NOMO-1 (cell line): ENCODE data around the gene THADA.
A peak's percentile ranks its signal among the peaks of the same experiment; 100 is the strongest.

ENCODE experiments used
- DNase-seq, 2 experiments: peaks; one replicate each; lab custom pipeline; 2025; ENCODE audit not compliant: unreplicated experiment in 2 of 2; lab: John Stamatoyannopoulos, UW

THADA gene

DNA sequence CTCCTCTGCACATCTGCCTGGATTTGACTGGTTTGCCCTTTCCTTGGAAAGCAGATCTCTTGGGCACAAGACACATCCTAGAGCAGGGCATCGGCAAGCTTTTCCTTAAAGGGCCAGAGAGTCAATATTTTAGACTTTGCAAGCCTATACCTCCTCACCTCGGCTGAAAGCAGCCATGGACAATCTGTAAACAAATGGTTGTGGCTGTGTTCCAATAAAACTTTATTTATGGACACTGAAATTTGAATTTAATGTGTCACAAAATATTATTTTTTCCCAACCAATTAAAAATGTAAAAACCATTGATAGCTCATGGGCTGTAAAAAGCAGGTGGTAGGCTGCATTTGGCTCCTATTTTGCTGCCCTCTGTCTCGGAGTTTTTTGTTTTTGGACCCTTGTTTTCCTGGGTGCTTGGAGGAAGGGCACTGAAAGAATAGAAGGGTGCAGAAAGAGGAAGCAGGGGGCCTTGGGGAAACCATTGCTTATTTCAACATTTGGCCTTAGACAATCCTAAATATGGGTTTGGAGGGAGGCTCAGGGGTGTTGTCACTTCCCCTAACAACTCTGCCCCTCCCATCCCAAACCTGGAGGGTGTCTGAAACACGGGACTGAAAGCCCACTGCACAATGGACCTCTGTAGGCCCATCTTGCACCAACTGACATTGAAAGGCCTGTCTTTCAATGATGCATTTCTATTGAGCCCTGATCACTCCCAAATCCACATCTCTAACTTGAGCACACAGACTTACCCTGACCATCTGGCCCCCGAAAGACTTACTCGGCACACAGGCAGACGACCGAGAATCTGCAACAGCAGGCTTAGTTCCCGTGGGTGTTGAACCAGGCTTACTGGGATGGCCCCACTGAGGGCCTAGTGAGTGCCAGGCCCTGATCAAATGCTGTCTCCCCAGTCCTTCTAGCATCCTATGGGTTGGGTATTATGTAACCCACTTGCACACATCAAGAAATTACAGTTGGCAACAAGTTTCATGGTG lies 362.3 kb downstream of the THADA start:
- peak; percentile 82 to 83 for DNase-seq

DNA sequence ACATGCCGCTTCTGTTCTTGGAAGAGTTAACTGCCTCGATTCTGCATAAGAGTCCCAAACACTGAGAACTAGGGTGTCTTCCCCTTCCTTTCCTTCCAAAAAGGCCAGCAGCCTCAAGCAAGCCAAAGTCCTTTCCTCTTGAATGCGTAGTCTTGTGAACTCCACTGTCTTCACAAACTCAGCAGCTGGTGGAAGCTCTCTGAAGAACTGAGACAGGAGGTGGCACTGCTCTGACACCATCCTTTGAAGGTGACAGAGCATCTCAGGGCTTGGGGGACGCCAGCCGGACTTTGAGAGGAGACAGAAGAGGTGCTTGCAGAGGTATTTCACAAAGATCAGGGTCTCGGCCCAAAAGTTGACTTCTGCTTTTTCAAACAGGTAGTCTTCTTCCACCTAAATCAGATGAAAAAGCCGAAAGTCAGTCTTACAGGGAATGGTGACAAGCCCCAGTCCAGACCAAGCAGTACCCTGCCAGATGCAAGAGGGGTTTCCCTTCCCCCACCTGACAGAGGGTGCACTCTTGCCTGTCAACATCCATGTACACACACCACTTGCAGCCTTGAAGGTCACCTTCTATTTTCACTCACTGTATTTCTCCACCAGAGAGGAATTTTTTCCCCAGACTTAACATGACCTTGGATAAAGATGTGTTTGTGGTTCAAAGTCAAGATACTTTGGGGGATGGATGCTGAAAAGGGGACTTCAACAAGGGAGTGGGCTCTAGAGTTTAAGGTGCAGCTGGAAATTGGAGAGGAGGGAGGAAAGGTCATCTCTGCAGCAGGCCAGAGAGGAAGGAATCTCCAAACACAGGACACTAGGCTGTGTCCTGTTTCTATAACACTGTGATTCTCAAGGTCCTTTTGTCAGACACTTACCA lies 364.6 kb downstream of the THADA start:
- DNase-seq = peak in 1 of 2 experiments; percentile 69

DNA sequence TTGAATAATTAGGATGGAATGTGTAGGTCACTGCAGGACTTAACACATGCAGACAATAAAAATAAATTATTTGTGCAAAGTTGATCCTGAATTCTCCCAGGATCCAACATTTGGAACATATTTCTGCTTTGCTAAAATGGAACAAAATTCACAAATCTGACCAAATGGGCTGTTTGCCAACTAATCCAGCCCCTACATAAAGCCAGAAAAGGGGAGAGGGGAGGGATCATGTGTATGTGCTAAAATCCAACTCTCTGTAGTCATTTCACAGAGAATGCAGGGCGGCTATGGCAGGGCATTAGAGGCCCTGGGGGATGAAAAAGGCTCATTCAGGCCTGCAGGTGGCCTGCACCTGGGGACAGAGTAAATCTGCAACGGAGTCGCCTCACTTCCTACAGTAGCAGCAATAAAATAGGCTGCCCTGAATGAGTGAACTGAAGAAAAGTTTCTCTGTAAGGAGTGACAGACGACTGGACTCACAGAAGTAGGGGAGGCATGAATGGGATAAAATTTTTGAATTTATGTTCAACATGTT lies 365.4 kb downstream of the THADA start:
- DNase-seq = no peak

DNA sequence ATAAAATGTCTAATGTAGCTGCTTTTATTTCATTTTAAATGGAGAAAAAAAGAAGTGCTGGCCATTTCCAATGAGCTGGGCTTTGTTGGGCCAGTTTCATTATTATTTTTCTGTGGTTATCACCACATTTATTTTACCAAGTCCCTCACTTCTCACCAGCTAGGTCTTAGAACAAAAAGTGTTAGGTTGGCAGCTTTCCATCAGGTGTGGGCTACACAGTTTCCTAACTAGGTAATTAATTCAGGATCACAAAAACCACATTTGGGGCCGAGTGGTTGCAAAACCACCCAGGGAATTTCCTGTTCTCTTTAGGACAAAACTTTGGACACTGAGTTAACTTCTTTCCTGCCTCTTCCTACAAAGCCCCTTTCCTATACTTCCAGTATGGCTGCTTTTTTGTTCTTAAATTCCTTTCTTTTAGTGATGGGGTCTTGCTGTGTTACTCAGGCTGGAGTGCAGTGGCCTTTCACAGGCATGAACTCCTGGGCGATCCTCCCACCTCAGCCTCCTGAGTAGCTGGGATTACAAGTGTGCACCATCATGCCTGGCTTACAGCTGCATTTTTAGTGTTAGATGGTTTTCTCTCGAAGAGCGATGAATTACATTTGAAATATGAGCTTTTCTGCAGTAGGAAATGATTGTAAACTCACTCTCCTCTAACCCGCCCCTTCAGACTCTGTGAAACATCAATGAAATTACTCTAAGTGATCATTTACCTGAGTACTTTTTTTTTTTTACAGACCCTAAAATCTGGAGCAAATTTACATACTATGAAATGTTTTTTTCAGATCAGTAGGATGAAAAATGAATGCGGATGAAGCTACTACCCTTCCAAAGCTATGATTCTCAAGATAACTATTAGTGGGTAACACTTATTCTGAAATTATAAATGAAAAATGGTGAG lies 366.8 kb downstream of the THADA start:
- no peak for DNase-seq

DNA sequence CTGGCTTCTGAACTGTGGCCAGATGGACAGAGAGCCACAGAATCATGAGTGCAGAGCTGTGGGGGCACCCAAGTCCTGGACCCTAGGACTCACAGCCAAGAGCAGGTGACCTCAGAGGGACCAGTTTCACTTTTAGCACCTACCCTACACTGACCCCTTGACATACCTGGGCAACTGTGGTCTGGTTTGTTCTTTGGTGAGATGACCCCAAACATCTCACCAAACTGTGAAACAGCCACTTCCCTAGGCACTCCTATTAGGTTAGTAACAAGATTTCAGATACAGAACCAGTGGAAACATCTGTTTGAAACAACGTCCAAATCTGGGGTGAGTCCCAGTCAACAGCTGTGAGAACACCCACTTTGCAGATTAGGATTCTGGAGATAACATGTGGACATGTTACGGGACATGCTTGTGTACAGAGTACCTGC lies 367.5 kb downstream of the THADA start:
- DNase-seq = no peak

DNA sequence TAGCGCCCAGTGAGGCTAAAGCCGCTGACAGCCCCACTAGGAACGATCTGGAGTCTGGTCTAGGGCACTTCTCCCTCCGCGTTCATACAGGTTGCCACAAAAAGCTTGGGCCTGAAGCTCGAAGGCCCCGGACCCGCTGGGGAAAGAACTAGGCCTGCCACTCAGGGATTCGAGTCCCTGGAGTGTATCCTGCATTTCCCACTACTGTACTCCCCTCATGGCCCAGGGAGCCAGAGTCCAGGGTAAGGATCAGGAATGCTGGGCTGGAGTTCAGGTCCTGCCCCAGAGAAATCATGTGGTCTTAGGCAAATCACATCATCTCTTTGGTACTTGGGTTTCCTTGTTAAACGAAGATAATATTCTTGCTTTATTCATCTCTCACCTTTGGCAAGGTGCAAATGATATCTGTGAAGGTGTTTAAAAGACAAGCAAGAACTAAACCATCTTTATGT lies 368.0 kb downstream of the THADA start:
- DNase-seq = no peak

DNA sequence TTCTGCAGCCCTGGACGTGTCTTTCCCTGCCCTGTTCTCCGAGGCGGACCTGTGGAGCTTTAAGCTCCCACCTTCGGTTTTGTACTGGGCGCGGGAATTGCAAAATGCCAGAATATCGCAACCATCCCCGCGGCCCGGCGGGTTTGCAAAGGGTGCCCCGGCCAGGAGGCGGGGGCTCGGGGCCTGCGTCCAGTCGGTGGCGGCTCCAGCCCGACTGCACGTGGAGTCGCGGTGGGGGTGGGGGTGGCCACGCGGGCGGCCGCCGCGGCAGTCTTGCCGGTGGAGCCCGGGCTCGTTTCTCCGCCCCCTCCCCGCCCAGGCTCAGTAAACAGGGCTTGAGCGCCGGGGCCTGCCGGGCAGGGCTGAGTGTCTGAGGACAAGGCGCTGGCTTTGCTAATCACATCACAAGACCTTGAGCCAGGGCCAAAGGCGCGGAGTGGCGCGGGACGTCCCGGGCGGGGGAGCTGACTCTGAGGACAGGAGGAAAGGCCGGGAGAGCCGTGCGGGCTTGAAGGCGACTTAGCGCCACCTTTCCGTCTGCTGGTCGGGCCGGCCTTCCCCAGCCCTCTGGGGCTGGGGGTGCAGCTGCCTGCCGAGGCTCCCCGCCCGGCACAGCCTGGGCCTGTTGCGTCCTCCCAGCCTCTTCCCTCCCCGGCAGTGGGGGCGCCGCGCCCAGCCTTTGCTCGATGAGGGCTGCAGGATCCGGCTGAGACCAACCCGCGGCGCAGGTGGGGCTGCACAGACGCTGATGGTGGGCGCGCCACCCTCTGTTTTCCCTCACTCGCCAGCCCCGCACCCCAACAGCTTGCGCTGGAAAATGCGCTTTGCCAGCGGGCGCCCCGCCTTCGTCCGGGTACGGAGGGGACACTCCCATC lies 368.6 kb downstream of the THADA start:
- DNase-seq = peak; percentile 80 to 92

DNA sequence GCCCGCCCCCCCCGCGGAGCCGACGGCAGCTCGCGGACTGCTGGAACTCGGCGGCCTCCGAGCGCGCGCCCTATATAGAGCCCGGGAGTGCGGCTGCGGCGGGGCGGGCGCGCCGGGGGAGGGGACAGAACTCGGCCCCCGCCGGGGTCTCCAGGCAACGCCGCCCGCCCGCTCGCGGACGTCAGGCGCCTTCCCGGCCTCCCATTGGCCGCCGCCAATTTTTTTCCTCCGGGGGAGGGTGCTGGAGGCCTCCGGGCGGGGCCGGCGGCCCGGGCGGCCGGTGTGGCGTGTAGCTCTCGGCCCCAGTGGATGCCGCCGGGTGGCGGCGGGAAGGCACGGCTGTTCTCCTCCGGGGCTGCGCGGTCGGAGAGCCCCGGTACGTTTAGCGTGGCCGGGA lies 369.3 kb downstream of the THADA start, which contains the start of gene ZFP36L2:
TSS of gene ZFP36L2 (minus strand) at position 49 of the 397 bp plus-strand sequence. CDS start 291 bp downstream, outside the sequence.
- DNase-seq = peak; percentile 93 to 98

DNA sequence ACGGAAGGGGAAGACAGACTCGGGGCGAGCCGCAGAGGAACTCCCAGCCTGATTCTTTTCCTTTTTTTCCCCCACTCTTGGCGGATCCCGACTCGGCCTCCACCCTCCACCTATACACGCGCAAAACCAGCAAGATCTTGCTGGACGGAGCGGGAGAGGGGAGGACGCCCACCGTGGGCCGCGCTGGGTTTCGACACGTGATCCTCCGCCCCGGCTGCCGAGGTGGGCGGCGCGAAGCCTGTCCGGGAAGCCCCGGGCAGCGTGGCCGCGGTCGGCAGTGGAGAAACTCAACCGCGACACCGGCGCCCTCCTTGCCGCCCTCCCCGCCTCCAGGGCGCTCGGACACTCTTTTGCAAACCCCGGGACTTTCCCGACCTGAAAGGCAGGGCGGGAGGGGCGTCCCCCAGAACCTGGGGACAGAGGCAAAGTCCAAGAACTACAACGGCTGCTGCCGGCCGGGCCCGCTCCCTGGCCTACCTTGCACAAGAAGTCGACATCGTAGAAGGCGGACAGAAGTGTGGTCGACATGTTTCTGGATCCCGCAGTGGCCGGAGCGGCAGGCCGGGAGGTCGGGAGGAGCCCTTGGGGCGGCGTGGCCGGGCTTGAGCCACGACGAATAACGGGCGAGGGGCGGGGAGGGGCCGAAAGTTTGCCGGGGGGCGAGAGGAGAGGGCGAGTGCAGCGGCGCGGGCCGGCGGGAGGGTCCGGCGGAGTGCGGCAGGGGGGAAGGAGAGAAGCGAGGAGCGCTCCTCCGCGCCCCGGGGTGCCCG lies 369.9 kb downstream of the THADA start:
- DNase-seq = peak; percentile 67 to 70

DNA sequence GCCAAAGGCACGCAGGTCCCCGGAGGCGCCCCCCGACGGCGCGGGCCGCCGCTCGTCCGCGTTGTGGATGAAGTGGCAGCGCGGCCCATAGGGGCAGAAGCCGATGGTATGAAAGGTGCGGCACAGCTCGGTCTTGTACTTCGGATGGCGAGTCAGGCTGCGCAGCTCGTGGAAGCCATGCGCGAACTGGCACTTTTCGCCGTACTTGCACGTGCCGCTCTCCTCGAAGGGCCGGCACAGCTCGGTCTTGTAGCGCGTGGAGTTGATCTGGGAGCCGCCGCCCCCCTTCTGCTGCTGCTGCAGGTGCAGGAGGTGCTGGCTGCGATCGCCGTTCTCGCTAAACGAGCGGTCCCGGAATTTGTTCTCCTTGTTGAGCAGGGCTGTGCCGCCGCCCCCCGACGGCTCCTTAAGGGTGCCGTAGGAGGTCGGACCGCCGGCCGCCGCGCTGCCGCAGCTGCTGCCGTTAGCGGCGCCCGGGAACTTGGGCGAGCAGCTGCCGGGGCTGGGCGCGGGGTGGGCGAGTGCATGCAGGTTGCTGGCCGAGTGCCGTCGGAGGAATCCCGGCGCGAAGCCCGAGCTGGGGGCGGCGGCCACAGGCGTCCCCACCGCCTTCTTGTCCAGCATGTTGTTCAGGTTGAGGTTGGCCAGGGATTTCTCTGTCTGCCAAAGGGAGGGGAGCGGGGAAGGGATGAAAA lies 370.6 kb downstream of the THADA start:
- peak in 1 of 2 experiments; percentile 65 for DNase-seq

DNA sequence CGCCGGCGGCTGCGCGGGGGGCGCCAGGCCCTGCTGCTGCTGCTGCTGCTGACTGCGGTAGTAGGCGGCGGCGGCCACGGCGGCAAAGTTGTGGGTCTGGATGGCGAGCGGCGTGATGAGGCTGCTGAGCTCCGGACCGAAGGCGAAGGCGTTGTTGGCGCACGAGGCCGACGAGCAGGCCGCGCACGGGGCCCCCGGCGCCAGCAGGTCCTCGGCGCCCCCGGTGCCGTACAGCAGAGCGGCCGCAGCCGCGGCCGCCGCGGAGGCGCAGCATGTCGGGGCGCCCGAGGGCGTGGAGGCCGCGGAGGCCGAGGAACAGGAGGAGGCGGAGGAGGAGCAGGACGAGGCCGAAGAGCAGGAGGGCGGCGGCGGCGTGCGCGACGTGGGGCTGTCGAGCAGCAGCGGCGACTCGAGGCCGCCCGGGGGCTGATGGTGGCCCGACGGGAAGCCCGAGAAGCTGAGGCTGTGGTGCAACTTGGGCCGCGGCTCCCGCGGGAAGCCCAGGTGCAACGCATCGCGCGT lies 371.2 kb downstream of the THADA start:
- DNase-seq = peak in 1 of 2 experiments; percentile 26

DNA sequence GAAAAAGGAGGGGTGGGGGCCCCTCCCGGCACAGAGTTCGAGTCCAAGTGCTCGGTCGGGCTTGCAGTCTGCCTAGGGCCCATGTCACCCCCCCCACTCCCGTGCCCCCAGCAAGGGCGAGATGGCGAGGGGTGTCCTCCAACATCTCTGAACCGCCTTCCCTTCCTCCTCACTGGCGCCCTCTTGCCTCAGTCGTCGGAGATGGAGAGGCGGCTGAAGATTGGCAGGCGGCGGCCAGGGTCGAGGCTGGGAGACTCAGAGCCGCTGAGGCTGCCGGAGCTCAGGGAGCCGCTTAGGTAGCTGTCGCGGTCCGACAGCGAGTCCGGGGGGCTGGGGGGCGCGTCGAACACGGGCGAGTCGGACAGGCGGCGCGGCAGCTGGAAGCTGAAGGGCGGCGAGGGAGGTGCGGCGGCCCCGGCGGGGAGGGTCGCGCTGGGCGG lies 371.7 kb downstream of the THADA start:
- DNase-seq = peak; percentile 62

DNA sequence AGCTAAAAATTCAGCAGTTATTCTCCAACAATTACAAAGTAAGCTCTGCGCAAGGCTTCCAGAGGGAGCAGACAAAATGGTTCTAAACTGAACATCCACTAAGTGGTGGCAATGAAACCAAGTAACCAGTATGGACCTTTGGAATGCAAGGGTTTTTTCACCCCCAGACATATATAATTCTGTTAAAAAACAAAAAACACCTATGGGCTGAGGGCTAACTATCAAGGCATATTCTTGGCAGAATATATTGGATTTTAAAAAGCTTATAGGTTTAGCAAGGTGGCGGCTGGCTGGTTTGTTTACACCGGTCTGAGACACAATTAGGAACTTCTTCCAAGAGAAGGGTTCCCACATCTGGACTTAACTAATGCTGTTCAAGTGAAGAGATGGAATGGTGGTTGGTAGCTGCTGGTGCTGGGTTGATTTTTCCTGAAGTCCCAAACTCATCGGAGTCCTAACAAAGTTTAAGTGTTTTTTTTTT lies 372.3 kb downstream of the THADA start:
- DNase-seq = peak in 1 of 2 experiments; percentile 21

DNA sequence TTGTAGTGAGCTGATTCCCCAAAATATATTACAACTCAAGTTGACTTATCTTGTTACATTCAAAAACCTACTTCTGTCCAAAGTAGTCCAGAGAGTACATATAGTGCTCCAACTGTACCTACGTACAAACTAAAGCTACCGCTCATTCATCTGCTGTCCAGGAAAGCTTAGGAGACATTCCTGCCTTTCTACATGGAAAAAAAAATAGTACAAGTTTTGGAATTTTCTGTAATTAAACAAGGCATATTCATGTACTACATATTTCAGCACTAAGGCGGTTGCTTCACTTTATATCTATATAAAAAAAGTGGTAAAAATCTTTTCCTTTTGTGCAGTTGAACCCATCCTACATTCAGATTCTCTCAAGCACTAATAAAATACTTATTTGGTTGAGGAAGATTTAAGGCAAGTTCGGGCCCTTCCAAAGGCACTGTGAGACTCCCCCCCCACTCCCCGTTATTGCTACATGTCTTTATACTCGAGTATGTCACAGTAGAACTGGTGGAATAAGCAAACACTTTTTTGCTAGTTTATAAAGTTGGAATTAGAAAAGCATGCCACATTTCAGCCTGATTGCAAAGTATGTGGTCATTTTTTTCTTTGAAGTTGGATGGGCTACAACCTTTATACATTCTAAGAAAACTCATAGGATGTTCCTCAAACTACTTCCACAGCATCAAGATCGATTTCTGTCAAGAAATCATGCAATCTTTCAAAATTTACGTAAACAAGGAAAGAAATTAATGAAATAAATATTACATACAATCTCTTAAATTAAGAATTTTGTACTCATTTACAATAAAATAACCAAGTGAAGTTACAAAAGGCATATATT lies 373.1 kb downstream of the THADA start:
- no peak for DNase-seq

DNA sequence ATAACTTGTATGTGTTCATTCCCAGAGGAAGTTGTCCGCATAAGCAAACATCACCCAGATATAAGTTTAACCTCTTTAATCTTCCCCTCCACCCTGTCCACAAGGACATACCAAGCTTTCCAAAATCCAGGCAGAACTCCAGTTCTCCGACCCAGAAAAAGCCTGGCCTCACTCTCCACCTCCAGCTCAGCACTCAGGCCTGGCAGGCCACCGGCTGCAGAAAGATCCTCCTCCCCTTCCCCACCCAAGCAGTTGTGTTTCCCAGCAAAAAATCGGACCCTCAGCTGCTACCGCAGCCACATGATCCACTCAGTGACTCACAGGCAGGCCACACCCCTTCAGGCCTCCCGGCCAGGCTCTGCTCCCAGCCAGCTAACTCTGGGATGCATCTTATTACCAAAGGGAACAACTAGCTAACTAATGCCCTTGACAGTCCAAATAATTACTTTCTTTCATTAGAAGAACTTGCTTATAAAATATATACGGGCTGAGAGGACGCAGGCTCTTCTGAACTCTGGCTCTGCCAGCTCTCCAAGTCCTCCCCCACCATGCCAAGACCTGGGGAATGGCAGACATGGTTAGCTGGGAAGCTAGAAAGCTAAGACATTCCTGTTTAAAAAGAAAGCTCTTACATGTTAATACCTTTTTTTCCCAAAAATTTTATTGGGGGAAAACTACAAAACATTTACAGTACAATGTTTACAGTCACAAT lies 373.9 kb downstream of the THADA start:
- peak; percentile 81 to 83 for DNase-seq
